Endodermal cell (in vitro differentiated cells): ENCODE results near the gene KRTAP1-4. TPM values are rescaled to one million over a fixed set of nuclear protein-coding genes. Genes with fewer than 3 reads are reported as not detected.

ENCODE experiments used
- DNase-seq: peaks from one replicate; pipeline ENCODE4 v3.0.0-alpha.2; 2017
- H3K27ac ChIP-seq: 2 replicates; pipeline ENCODE4 v1.5.1; 2013; ENCODE audit warnings: mild to moderate bottlenecking, low read depth, low read length, moderate library complexity
- H3K27me3 ChIP-seq: 2 replicates; pipeline ENCODE4 v1.6.1; 2013; ENCODE audit warnings: mild to moderate bottlenecking, low read length, moderate library complexity; ENCODE audit not compliant: insufficient read depth, control insufficient read depth, poor library complexity, severe bottlenecking
- H3K36me3 ChIP-seq: 2 replicates; pipeline ENCODE4 v1.7.0; 2013; ENCODE audit warnings: mild to moderate bottlenecking, low read length, moderate library complexity; ENCODE audit not compliant: control insufficient read depth, insufficient read depth
- H3K4me1 ChIP-seq: one replicate; pipeline ENCODE4 v1.7.0; 2013; ENCODE audit warnings: low read length; ENCODE audit not compliant: control insufficient read depth, insufficient read depth
- H3K4me3 ChIP-seq: 2 replicates; pipeline ENCODE4 v1.5.1; 2013; ENCODE audit warnings: mild to moderate bottlenecking, low read length, moderate library complexity
- H3K9ac ChIP-seq: 2 replicates; pipeline ENCODE4 v1.6.1; 2013; ENCODE audit warnings: mild to moderate bottlenecking, low read length, moderate library complexity; ENCODE audit not compliant: poor library complexity, severe bottlenecking; ENCODE audit errors: extremely low read depth
- H3K9me3 ChIP-seq: 2 replicates; pipeline ENCODE4 v1.6.1; 2013; ENCODE audit warnings: mild to moderate bottlenecking, low read length, moderate library complexity; ENCODE audit not compliant: control insufficient read depth
- H3K27ac Mint-ChIP-seq: 2 replicates; pipeline ENCODE4 v1.8.0; 2020; ENCODE audit warnings: mixed read lengths
- H3K27me3 Mint-ChIP-seq: 2 replicates; pipeline ENCODE4 v1.8.0; 2021; ENCODE audit warnings: mild to moderate bottlenecking, mixed read lengths; ENCODE audit not compliant: insufficient read depth
- H3K36me3 Mint-ChIP-seq: 2 replicates; pipeline ENCODE4 v1.8.0; 2020; ENCODE audit warnings: low read depth, mixed read lengths
- H3K4me1 Mint-ChIP-seq: 2 replicates; pipeline ENCODE4 v1.8.0; 2020; ENCODE audit warnings: mixed read lengths
- H3K4me3 Mint-ChIP-seq: 2 replicates; pipeline ENCODE4 v1.8.0; 2020; ENCODE audit warnings: mild to moderate bottlenecking, moderate library complexity, mixed read lengths
- H3K9me3 Mint-ChIP-seq: 2 replicates; pipeline ENCODE4 v1.8.0; 2020; ENCODE audit warnings: mild to moderate bottlenecking, mixed read lengths
- CTCF ChIP-seq: fragments of 200-600 bp; sonication (generic); conservative IDR thresholded peaks from 2 replicates; pipeline ENCODE4 v1.5.0; 2021; ENCODE audit warnings: antibody characterized with exemption, mild to moderate bottlenecking
- WGBS, 2 experiments: methylation state at CpG; one replicate each; pipeline versions ENCODE4 v1.1.5 to v1.1.7; 2013; ENCODE audit warnings: missing lambda C conversion rate in 2 of 2, mixed read lengths in 1 of 2; ENCODE audit not compliant: insufficient coverage in 1 of 2, insufficient read length in 1 of 2; 5-methylcytosine and 5-hydroxymethylcytosine counted together
- total RNA-seq, 2 donors: library from RNA; stranded (reverse); fragmentation: NEBNext Ultra II Directional in 1 of 2; extraction: Animal tissue kit (Norgen Biotek cat#: 25700) in 1 of 2; gene quantifications; 2 replicates in 1 of 2; 3 replicates in 1 of 2; pipeline ENCODE4 v1.2.1, GENCODE V29; 2021

The KRTAP1-4 gene
- total RNA-seq, 2 donors from 2014 or later: not detected

DNA sequence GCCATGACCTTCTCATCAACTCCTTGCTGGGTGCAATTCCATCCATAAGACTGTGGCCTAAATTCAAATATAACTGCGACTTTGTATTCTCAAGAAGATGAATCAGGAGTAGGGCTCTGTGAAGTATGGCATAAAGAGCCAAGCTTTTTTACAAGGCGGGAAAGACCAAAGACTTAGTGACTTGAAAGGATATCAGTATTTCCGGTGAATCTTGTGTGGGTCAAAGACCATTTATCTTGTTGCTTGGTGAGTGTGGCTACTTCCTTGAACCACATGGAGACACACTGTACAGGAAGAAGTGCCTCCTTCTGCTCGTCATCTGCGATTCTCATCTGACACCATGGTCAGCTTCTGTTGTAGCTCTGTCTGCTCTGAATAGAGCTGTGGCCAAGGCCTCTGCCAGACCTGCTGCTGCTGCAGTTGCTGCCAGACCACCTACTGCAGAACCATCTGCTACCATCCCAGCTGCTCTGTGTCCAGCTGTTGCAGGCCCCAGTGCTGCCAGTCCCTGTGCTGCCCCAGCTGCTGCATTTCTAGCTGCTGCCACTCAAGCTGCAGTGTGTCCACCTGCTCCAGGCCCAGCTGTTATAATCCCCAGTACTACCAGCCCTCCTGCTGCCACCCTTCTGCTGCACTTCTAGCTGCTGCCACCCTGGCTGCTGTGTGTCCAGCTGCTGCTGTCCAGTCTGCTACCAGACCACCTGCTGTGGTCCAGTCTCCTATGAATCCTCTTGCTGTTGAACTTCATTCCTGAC is 41.8 kb upstream of the KRTAP1-4 start:
- Histone ChIP-seq H3K9me3 (no peaks in the 10 kb centered on the region), H3K4me1 (no peaks in the 10 kb centered on the region), H3K36me3 (no peaks in the 10 kb centered on the region), H3K27ac (no peak overlapping the region), H3K9ac (no peak overlapping the region), H3K27me3 (no peaks in the 10 kb centered on the region), H3K4me3 (no peak overlapping the region)
- Mint-ChIP-seq H3K36me3 (no peaks in the 10 kb centered on the region), H3K9me3 (no peaks in the 10 kb centered on the region), H3K27ac (no peak overlapping the region), H3K4me3 (no peak overlapping the region), H3K4me1 (no peaks in the 10 kb centered on the region), H3K27me3 (peaks cover 3% of the 10 kb centered on the region)
- no peak for DNase-seq
- WGBS, 2 experiments: 92 to 96% methylated on average over 5 of the region's 5 CpGs
- no peak for TF ChIP-seq CTCF

GRCh38 chr17:41069031-41069430 is 39.0 kb upstream of the KRTAP1-4 start:
- TF ChIP-seq CTCF: no peak
- no peak overlapping the region for H3K9ac ChIP-seq
- H3K27me3 ChIP-seq: no peaks in the 10 kb centered on the region
- no peak overlapping the region for H3K4me3 ChIP-seq
- no peaks in the 10 kb centered on the region for H3K9me3 ChIP-seq
- no peak for DNase-seq
- H3K4me1 Mint-ChIP-seq: no peaks in the 10 kb centered on the region
- H3K4me1 ChIP-seq: no peaks in the 10 kb centered on the region
- no peaks in the 10 kb centered on the region for H3K27me3 Mint-ChIP-seq
- H3K4me3 Mint-ChIP-seq: no peak overlapping the region
- 88 to 89% methylated on average over 3 of the region's 3 CpGs for WGBS, 2 experiments
- no peaks in the 10 kb centered on the region for H3K36me3 Mint-ChIP-seq
- H3K27ac Mint-ChIP-seq: no peak overlapping the region
- no peaks in the 10 kb centered on the region for H3K9me3 Mint-ChIP-seq
- no peaks in the 10 kb centered on the region for H3K36me3 ChIP-seq
- H3K27ac ChIP-seq: no peak overlapping the region

- Mint-ChIP-seq H3K27me3 (no peaks in the 10 kb centered on the region), H3K9me3 (no peaks in the 10 kb centered on the region), H3K27ac (no peak overlapping the region), H3K4me1 (no peaks in the 10 kb centered on the region), H3K4me3 (no peak overlapping the region), H3K36me3 (no peaks in the 10 kb centered on the region)
- no peaks in the 10 kb centered on the region for H3K9me3 ChIP-seq
- DNase-seq: no peak
- no peak overlapping the region for H3K27ac ChIP-seq
- no peaks in the 10 kb centered on the region for H3K27me3 ChIP-seq
- H3K4me1 ChIP-seq: no peaks in the 10 kb centered on the region
- no peaks in the 10 kb centered on the region for H3K36me3 ChIP-seq
- no peak overlapping the region for H3K4me3 ChIP-seq
- no peak for TF ChIP-seq CTCF
- no peak overlapping the region for H3K9ac ChIP-seq
These were observed 37.3 kb upstream of the KRTAP1-4 start for GRCh38 chr17:41067281-41067680.
